Glutamatergic neuron (in vitro differentiated cells): ENCODE results near the gene NR1H3. TPM values are rescaled to one million over a fixed set of nuclear protein-coding genes. Genes with fewer than 3 reads are reported as not detected.

Experiments used
- DNase-seq: peaks from one replicate; pipeline ENCODE4 v3.0.0; 2022
- H3K27ac Mint-ChIP-seq: one replicate; pipeline ENCODE4 v1.8.0; 2020; ENCODE audit warnings: mild to moderate bottlenecking, mixed read lengths, inconsistent platforms; ENCODE audit not compliant: unreplicated experiment
- H3K27me3 Mint-ChIP-seq: one replicate; pipeline ENCODE4 v1.8.0; 2020; ENCODE audit warnings: mild to moderate bottlenecking, moderate library complexity, mixed read lengths, inconsistent platforms; ENCODE audit not compliant: unreplicated experiment
- H3K36me3 Mint-ChIP-seq: one replicate; pipeline ENCODE4 v1.8.0; 2020; ENCODE audit warnings: mild to moderate bottlenecking, mixed read lengths, inconsistent platforms; ENCODE audit not compliant: unreplicated experiment
- H3K4me1 Mint-ChIP-seq: one replicate; pipeline ENCODE4 v1.8.0; 2020; ENCODE audit warnings: mild to moderate bottlenecking, low read depth, mixed read lengths, inconsistent platforms; ENCODE audit not compliant: unreplicated experiment
- H3K4me3 Mint-ChIP-seq: one replicate; pipeline ENCODE4 v1.8.0; 2020; ENCODE audit warnings: mild to moderate bottlenecking, mixed read lengths, inconsistent platforms; ENCODE audit not compliant: unreplicated experiment
- H3K9me3 Mint-ChIP-seq: one replicate; pipeline ENCODE4 v1.8.0; 2020; ENCODE audit warnings: mild to moderate bottlenecking, moderate library complexity, mixed read lengths, inconsistent platforms; ENCODE audit not compliant: unreplicated experiment
- CTCF ChIP-seq: fragments of 200-600 bp; sonication (generic); IDR thresholded peaks from one replicate; pipeline ENCODE4 v1.5.0; 2021; ENCODE audit not compliant: partially characterized antibody, unreplicated experiment
- total RNA-seq: library from RNA; stranded (reverse); fragmentation: NEBNext Ultra II Directional; extraction: Animal tissue kit (Norgen Biotek cat#: 25700); gene quantifications from one replicate; pipeline ENCODE4 v1.2.1, GENCODE V29; 2021; ENCODE audit not compliant: unreplicated experiment

Gene NR1H3
- total RNA-seq, 1 donor from 2014 or later = 10.5 TPM

GRCh38 chr11:47261291-47261800 is 3.5 kb downstream of the NR1H3 start:
- no peak for DNase-seq
- no peaks in the 10 kb centered on the region for H3K36me3 Mint-ChIP-seq
- TF ChIP-seq CTCF = no peak
- no peaks in the 10 kb centered on the region for H3K27me3 Mint-ChIP-seq
- H3K9me3 Mint-ChIP-seq = peaks cover 2% of the 10 kb centered on the region
- H3K4me3 Mint-ChIP-seq = no peak overlapping the region
- no peak overlapping the region for H3K27ac Mint-ChIP-seq
- peaks cover 6% of the 10 kb centered on the region for H3K4me1 Mint-ChIP-seq

GRCh38 chr11:47264119-47264518 is 6.3 kb downstream of the NR1H3 start:
- no peak for DNase-seq
- H3K9me3 Mint-ChIP-seq = peaks cover 8% of the 10 kb centered on the region
- H3K27me3 Mint-ChIP-seq = peaks cover 5% of the 10 kb centered on the region
- peaks cover 15% of the 10 kb centered on the region for H3K4me1 Mint-ChIP-seq
- H3K27ac Mint-ChIP-seq = no peak overlapping the region
- no peak for TF ChIP-seq CTCF
- no peaks in the 10 kb centered on the region for H3K36me3 Mint-ChIP-seq
- H3K4me3 Mint-ChIP-seq = no peak overlapping the region

- Mint-ChIP-seq H3K4me1 (peaks cover 12% of the 10 kb centered on the region), H3K36me3 (no peaks in the 10 kb centered on the region), H3K27ac (no peak overlapping the region), H3K4me3 (no peak overlapping the region), H3K27me3 (peaks cover 7% of the 10 kb centered on the region), H3K9me3 (peaks cover 8% of the 10 kb centered on the region)
- DNase-seq = no peak
- TF ChIP-seq CTCF = no peak
These were observed 6.7 kb downstream of the NR1H3 start for GRCh38 chr11:47264521-47264920.

- Mint-ChIP-seq H3K9me3 (peaks cover 10% of the 10 kb centered on the region), H3K36me3 (no peaks in the 10 kb centered on the region), H3K4me1 (peaks cover 32% of the 10 kb centered on the region), H3K27ac (no peak overlapping the region), H3K27me3 (peaks cover 11% of the 10 kb centered on the region), H3K4me3 (peak overlapping the region; percentile 94)
- TF ChIP-seq CTCF = no peak
- no peak for DNase-seq
These were observed 10.1 kb downstream of the NR1H3 start for GRCh38 chr11:47267876-47268275.

- Mint-ChIP-seq H3K27me3 (peaks cover 11% of the 10 kb centered on the region), H3K27ac (peak overlapping the region; percentile 95), H3K4me3 (peak overlapping the region; percentile 94), H3K36me3 (no peaks in the 10 kb centered on the region), H3K9me3 (peaks cover 10% of the 10 kb centered on the region), H3K4me1 (peaks cover 35% of the 10 kb centered on the region)
- no peak for TF ChIP-seq CTCF
- DNase-seq = no peak
These were observed 10.7 kb downstream of the NR1H3 start for GRCh38 chr11:47268448-47269001.
